Measurements from ENCODE around the gene DUSP8.

DNA sequence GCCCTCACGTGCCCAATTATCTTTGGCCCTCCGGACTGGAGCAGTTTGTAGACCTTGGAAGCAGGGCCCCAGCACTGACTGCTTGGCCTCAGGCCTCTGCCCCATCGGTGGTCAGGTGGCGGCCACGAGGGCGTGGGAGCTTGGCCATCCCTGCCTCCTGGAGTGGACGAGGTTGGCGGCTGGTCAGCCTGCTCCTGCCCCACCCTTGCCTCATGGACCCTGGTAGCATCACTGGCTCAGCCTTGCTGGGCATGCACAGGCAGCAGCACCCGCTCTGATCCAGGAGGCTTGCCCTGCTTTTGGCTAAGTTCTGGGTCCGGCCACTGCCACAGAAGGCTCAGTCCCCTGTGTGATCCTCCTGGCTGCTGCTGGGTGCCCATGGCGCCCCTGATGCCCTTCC lies 32.1 kb upstream of the DUSP8 start:
- no peak for TF ChIP-seq RCOR1 (IDR thresholded peaks at IDR 0.05; ENCODE audit: low read length)
- TF ChIP-seq POLR2AphosphoS5 (IDR thresholded peaks at IDR 0.05; ENCODE audit: low read depth, low read length) = no peak
- TF ChIP-seq, protein P1, sequence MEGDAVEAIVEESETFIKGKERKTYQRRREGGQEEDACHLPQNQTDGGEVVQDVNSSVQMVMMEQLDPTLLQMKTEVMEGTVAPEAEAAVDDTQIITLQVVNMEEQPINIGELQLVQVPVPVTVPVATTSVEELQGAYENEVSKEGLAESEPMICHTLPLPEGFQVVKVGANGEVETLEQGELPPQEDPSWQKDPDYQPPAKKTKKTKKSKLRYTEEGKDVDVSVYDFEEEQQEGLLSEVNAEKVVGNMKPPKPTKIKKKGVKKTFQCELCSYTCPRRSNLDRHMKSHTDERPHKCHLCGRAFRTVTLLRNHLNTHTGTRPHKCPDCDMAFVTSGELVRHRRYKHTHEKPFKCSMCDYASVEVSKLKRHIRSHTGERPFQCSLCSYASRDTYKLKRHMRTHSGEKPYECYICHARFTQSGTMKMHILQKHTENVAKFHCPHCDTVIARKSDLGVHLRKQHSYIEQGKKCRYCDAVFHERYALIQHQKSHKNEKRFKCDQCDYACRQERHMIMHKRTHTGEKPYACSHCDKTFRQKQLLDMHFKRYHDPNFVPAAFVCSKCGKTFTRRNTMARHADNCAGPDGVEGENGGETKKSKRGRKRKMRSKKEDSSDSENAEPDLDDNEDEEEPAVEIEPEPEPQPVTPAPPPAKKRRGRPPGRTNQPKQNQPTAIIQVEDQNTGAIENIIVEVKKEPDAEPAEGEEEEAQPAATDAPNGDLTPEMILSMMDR (IDR thresholded peaks at IDR 0.05) = no peak
- no peak for TF ChIP-seq RAD21 (IDR thresholded peaks at IDR 0.05; ENCODE audit: low read length)
- no peak for TF ChIP-seq TAF1 (IDR thresholded peaks at IDR 0.05; ENCODE audit: borderline replicate concordance, low read depth, low read length)
- no peak for TF ChIP-seq ELF1 (IDR thresholded peaks at IDR 0.05)
- no peak for TF ChIP-seq RFX5 (IDR thresholded peaks at IDR 0.05; ENCODE audit: low read length)
- TF ChIP-seq EP300 (IDR thresholded peaks at IDR 0.05; ENCODE audit: borderline replicate concordance in 1 of 2, low read depth in 1 of 2, low read length in 1 of 2) = no peak
- TF ChIP-seq TEAD4 (IDR thresholded peaks at IDR 0.05; ENCODE audit: borderline replicate concordance, insufficient read depth) = no peak
- TF ChIP-seq JUND (IDR thresholded peaks at IDR 0.05) = no peak
- TF ChIP-seq, protein P2, sequence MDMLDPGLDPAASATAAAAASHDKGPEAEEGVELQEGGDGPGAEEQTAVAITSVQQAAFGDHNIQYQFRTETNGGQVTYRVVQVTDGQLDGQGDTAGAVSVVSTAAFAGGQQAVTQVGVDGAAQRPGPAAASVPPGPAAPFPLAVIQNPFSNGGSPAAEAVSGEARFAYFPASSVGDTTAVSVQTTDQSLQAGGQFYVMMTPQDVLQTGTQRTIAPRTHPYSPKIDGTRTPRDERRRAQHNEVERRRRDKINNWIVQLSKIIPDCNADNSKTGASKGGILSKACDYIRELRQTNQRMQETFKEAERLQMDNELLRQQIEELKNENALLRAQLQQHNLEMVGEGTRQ (IDR thresholded peaks at IDR 0.05; ENCODE audit: borderline replicate concordance, low read depth, low read length) = no peak
- TF ChIP-seq, protein P3, sequence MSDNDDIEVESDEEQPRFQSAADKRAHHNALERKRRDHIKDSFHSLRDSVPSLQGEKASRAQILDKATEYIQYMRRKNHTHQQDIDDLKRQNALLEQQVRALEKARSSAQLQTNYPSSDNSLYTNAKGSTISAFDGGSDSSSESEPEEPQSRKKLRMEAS (IDR thresholded peaks at IDR 0.05; ENCODE audit: low read depth) = no peak
- TF ChIP-seq, protein P4, sequence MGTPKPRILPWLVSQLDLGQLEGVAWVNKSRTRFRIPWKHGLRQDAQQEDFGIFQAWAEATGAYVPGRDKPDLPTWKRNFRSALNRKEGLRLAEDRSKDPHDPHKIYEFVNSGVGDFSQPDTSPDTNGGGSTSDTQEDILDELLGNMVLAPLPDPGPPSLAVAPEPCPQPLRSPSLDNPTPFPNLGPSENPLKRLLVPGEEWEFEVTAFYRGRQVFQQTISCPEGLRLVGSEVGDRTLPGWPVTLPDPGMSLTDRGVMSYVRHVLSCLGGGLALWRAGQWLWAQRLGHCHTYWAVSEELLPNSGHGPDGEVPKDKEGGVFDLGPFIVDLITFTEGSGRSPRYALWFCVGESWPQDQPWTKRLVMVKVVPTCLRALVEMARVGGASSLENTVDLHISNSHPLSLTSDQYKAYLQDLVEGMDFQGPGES (IDR thresholded peaks at IDR 0.05; ENCODE audit: low read depth, low read length) = no peak
